ENCODE results near the gene YES1. TPM values are rescaled to one million over a fixed set of nuclear protein-coding genes. Genes with fewer than 3 reads are reported as not detected.
"Not testable (repeated sequence)": the region's sequence is repeated elsewhere in the genome, so short reads cannot be mapped to it uniquely, and the experiment has no call there.

YES1 gene
- total RNA-seq, 1 experiment from 2014 or later, result 81.9 TPM

DNA sequence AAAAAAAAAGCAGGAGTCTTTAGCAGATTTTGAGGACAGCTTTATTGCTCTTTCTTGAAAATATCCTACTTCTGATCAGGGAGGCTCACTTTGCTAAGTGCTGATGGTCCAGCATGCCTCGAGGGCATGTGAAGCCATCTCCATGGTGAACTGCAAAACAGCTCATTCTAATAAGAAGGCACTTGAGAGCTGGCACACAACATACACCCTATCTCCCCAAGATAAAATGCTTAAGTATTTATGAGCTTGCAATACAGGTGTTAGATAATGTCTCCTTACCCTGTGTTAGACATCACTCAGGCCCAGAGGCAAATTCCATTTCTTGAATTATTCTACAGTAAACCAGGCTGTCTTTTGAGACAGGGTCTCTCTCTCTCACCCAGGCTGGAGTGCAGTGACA is 102.3 kb downstream of the YES1 start:
- in situ Hi-C loops (cut with HindIII; ENCODE audit: low sequenced_read_pairs), result no loop called here
- no peak for DNase-seq (ENCODE audit: low spot score)

DNA sequence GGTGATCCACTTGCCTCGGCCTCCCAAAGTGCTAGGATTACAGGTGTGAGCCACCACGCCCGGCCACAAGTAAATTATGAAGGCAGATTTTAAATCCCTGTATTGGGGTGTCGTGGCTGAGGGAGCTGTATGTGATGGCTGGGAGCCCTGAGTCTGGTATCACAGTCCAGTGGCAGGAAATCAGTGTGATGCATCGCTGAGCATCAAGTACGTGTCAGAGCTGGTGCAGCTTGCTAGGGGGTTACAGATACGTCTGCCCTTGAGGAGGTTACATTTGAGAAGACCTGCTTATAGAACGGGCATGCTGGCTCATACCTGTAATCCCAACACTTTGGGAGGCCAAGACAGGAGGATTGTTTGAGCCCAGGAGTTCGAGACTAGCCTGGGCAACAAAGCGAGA is 103.9 kb downstream of the YES1 start:
- no peak for DNase-seq (ENCODE audit: low spot score)
- in situ Hi-C loops (cut with HindIII; ENCODE audit: low sequenced_read_pairs), result no loop called here

DNA sequence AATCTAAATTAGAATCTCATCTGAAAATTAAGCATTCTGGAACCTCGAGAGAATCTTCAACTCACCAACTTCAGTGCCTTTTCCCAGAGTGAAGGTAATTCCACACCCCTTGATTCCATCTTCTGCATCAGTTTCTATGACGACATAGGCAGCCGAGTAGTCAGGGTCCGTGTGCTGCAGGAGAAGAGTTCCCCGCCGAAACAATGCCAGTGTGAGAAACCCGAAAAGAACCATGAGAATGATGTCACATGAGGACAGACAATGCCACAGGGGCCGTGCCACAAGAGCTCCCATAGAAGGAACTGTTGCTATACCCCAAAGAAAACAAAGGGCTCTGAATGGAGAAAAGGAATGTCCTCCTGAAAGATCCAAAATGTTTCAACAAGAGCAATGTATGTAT is 105.6 kb downstream of the YES1 start:
- in situ Hi-C loops (cut with HindIII; ENCODE audit: low sequenced_read_pairs), result no loop called here
- DNase-seq (ENCODE audit: low spot score), result no peak

DNA sequence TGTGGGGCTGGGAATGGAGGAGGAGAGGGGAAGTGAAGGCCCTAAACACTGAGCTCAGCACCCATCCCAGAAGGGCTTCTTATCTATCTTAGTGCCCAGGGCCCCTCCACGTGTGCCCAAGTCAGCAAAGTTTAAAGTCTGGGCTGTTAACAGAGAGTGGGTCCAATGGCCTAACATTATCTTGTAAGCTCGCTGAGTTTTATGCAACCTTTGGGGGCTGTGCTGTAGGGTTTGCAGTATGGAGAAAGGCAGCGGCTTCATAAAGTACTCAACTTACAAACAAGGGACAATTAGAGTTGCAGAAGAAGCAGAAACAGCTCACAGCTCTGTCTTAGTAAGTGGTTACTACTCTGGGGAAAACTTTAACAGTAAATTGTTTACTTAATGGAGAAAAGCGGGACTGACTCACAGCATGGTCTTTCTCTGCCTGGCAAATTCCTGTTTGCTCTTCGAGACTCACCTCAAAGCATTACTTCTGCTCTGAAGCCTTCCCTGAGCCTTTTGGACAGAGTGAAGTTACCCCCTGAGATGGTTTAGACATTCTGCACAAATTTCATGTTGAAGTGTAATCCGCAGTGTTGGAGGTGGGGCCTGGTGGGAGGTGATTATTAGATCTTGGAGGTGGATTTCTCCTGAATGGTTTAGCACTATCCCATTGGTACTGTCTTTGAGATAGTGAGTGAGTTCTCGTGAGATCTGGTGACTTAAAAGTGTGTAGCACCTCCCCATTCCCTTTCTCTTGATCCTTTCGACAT is 108.7 kb downstream of the YES1 start:
- in situ Hi-C loops (cut with HindIII; ENCODE audit: low sequenced_read_pairs), result no loop called here
- no peak for DNase-seq (ENCODE audit: low spot score)

DNA sequence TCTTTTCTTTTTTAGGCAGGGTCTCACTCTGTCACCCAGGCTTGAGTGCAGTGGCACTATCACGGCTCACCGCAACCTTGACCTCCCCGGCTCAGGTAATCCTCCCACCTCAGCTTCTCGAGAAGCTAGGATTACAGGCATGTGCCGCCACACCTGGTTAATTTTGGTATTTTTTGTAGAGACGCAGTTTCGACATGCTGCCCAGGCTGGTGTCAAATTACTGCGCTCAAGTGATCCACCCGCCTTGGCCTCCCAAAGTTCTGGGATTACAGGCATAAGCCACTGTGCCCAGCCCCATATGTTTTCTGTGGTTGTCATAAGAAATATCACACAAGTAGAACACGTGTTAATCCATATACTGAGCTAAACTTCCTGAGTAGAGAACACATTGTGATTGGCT is 114.2 kb downstream of the YES1 start:
- in situ Hi-C loops (cut with HindIII; ENCODE audit: low sequenced_read_pairs), result no loop called here
- DNase-seq (ENCODE audit: low spot score), result no peak

DNA sequence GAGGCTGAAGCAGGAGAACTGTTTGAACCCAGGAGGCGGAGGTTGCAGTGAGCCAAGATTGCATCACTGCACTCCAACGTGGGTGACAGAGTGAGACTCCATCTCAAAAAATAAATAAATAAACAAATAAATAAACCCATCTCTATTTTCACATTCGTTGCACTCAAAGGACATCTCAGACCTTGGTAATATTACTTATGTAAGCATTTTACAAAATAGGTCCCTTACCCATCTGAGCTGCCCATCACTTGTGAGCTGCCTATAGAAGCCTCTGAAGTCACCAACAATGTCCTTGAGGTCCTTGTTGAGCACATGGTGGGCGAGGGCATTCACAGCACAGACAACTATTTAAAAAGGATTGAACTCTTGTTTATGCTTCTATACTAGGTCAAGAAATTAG is 115.0 kb downstream of the YES1 start:
- in situ Hi-C loops (cut with HindIII; ENCODE audit: low sequenced_read_pairs), result no loop called here
- DNase-seq (ENCODE audit: low spot score), result no peak

DNA sequence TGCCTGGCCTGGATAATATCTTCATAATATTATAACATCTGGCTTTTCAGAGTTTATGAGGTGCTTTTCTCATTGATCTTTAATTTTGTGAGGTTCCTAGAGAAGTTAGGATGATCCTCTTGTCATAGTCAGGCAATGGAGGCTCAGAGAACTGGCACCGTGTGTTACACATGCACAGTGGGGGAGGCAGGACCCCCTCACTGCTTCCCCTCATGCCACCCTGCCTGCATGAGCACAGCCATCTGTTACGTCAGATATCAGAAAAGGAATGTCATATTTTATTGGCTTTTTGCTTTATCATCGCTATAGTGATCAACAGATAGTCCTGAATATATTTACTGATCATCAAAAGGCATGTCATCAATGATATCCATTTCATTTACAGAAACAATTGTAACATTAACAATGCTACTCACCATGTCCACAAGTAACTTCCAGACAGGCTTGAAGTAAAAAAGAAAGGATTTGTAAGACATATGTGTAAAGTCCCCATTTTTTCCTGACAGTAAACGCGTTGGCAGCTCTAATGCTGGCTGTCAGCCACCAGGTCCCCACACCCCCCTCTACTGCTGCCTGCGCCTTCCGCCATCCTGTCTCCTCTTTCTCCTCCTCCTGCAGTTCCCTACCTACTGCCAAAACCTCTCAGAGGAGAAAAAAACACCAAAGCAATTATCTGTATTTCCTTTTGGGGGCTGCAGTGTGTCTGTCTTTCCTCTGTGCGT is 118.4 kb downstream of the YES1 start:
- in situ Hi-C loops (cut with HindIII; ENCODE audit: low sequenced_read_pairs), result no loop called here

DNA sequence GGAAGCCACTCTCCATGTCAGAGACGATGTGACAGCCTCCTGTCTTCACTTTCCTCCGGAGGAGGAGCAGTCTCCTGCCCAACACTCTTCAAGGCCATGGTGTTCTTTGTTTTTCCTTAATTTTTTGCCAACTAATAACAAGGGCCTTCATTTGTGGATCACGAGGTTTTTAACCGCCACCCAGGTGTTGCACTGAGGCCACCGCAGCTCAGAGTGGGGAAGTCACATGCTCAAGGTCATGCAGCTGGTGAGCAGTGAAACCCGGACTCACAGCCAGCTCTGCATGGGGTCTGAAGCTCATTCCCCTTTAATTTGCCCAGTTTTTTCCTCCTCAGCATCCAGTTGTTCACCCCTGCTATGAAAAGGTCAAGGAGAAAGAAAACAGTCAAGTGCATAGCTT is 119.2 kb downstream of the YES1 start:
- in situ Hi-C loops (cut with HindIII; ENCODE audit: low sequenced_read_pairs), result no loop called here
- no peak for DNase-seq (ENCODE audit: low spot score)

More for the DNA sequence above, 118.4 kb downstream of the YES1 start:
- DNase-seq (ENCODE audit: low spot score), result no peak

DNA sequence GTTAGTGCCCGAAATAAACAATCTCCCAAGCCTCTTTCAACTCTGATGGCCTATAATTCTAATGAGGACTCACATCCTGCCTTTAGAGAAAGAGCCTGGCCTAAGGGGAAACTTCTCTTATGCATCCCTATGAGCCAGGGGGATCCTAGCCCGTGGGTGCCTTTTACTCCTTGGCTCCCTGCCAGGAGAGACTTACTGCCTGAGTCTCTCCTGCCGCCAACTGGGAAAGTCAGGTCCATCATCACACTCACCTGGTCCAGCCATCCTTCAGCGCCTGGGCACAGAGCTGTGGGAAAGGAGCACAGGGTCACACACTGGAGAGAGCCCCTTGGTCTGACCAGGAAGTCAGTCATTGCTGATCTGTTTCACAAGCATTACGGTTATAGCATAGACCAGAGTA is 123.7 kb downstream of the YES1 start:
- in situ Hi-C loops (cut with HindIII; ENCODE audit: low sequenced_read_pairs), result no loop called here
- no peak for DNase-seq (ENCODE audit: low spot score)

DNA sequence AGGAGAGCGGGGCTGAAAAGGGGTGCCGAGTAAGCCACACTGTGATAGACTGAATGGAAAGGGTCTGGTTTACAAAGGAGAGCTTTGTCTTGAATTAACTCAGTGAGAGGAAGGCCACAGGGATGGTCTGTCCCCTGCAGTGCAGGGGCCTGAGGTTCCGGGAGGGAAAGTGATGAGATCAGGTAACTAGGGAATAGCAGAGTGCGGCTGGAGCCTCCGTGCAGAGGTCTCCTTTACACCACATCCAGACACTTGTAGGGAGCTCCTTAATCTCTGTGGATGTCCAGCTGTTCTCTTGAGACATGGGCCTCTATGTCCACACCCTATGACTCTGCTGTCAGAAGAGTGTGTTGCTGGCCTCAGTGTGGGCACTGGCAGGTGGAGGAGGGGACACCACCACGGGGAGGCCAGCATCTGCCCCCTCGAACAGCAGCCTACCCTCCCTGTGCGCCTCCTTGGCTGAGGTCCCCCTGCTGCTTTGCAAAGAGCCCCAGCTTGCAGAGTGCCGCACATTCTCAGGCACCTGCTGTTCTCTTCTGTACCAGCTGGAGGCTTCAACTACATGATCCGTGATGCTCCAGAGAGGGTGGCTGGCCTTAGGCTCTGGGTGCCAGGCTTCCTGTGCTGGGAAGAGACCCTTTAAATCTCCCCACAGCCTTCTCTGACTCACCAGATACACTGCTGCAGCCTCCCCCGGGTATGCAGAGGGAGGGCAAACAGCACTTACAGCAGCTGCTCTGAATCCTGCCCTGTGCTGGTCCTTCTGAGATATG is 125.5 kb downstream of the YES1 start:
- in situ Hi-C loops (cut with HindIII; ENCODE audit: low sequenced_read_pairs), result no loop called here
- DNase-seq (ENCODE audit: low spot score), result no peak

DNA sequence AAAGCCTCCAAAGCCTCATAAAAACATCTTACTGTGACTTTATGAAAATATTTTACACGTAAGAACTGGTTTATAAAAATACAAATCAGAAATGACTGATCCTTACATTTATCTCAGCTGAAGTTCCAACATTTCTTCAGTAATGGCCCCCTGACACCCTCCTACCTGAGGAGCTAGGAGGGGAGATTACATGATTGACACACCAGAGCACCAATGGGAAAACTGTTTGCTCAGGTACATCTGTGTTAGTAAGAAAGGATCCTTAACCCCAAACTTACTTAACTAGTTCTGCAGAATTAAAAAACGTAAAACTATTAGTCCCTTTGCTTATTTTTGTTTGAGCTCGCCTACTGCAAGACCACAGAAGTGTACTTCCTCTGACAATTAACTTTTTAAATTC is 126.6 kb downstream of the YES1 start:
- in situ Hi-C loops (cut with HindIII; ENCODE audit: low sequenced_read_pairs), result no loop called here
- DNase-seq (ENCODE audit: low spot score), result no peak

DNA sequence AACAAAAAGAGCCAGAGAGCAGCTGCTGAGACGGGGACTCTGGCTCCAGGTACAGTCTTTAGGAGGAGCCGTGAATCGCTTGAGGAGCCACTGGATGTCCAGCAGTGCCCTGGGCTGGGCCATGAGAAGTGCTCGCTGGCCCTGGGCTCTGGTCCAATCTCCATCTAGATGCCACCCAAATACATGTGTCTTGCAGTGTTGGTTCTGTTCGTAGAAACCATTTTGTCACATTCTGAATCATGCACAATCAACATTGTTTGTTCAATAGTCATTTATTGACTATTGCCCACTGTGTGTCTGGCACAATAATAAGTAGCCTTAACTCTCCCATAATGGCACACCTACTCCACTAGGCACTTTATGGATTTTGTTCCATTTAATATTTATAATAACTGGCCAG is 128.5 kb downstream of the YES1 start:
- in situ Hi-C loops (cut with HindIII; ENCODE audit: low sequenced_read_pairs), result no loop called here
- no peak for DNase-seq (ENCODE audit: low spot score)

DNA sequence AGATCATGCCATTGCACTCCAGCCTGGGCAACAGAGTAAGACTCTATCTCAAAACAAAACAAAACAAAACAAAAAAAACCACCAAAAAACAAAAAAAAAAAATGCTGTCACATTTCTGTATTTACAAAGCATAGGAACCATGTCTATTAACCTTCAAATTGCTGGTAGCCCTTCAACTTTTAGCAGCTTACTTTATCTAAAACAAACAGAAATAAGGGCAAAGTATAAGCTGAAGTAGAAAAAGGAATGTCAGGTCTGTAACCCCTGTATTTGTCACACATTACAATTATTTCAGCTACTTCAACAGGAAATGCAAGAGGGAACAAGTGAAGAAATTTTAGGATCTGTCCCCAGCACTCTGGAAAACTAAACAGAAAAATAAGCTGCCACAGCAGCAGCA is 129.2 kb downstream of the YES1 start:
- no peak for DNase-seq (ENCODE audit: low spot score)
- in situ Hi-C loops (cut with HindIII; ENCODE audit: low sequenced_read_pairs), result no loop called here

DNA sequence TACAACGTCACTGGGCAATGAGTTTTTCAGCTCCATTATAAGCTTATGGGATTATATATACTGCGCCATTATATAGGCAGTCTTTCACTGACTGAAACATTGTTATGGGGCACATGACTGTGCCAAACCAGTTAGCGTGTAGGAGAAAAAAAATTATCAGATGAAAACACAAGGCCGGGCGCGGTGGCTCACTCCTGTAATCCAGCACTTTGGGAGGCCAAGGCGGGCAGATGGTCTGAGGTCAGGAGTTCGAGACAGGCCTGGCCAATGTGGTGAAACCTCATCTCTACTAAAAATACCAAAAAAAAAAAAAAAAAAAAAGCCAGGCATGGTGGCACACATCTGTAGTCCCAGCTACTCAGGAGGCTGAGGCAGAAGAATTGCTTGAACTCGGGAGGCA is 129.6 kb downstream of the YES1 start:
- DNase-seq (ENCODE audit: low spot score); in situ Hi-C loops (cut with HindIII; ENCODE audit: low sequenced_read_pairs): not testable (repeated sequence)

DNA sequence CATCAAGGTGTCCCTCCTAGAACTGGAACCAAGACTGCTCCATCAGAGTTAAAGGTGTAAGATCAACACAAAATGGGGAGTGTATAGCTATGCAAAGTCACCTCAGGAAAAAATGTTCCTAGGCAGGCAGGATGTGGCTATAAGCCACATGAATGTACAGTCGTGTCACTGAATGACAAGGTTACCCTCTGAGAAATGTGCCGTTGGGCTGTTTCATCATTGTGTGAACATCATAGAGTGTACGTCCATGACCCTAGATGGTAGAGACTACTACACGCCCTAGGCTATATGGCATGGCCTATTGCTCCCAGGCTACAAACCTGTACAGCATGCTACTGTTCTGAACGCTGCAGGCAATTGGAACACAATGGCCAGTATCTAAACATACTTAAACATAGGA is 130.1 kb downstream of the YES1 start:
- no peak for DNase-seq (ENCODE audit: low spot score)
- in situ Hi-C loops (cut with HindIII; ENCODE audit: low sequenced_read_pairs), result no loop called here

DNA sequence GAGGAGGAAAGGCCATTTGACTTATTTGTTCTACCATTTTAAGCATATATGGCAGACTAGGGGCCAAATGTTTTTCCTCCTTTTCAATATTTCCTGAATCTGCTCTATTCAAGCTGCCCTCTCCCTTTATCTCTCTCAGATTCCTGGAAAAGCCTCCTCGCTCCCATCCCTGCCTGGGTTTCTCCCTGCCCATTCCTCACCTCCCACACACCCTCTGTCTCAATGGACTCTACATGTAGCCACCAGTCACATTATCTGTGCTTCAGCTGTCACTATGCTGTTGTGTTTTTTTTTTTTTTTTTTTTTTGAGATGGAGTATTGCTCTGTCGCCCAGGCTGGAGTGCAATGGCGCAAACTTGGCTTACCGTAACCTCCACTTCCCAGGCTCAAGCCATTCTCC is 131.7 kb downstream of the YES1 start:
- DNase-seq (ENCODE audit: low spot score), result no peak
- in situ Hi-C loops (cut with HindIII; ENCODE audit: low sequenced_read_pairs), result no loop called here

DNA sequence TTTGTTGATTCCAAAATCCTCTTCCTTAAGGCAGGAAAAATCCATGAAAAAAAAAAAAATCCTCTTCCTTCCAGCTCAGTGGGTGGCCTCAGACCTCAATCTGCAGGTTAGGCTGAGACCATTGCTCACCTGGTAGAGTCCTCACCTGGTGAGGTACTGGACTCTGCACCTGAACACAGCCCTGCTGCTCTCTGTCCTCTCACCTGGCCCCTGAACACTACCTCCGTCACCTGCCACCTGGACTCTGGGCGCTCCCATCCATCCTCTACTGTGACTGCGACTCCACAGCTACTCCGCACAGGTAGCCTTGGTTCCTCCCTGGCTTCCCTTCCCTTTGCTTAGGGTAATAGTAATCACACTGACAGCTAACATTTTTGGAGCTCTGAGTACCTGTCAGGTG is 132.5 kb downstream of the YES1 start:
- no peak for DNase-seq (ENCODE audit: low spot score)
- in situ Hi-C loops (cut with HindIII; ENCODE audit: low sequenced_read_pairs), result no loop called here

DNA sequence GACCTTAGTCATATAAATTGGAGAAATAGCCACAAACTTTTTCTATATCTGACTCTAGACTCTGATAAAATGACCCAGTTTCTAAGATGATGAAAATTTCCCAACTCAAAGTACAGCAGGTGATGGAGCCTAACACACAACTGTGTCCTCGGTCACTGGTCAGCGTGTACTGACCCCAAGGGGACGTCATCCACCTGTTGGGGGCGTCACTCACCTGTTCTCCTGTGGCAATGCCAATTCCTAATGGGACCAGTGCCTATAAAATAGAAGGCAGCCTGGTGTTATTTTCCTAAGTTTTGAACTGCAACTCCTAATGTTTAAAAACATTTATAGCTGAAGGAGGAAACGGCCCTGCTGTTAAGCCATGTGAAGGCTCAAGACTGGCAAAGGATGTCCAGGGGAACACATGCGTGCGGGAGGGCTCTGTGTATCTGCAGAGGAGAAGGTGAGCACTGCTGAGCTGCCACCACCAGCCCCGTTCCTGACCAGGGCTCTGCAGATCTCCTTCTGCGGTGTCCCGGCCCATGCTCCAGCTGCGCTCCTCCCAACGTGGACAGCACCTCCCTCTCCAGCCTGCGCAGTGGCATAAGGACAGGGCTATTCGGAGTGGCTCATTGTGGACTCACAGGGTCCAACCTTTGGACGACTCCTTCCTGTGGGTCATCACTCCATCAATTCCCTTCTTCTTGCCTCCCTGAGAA is 133.4 kb downstream of the YES1 start:
- in situ Hi-C loops (cut with HindIII; ENCODE audit: low sequenced_read_pairs), result no loop called here
- DNase-seq (ENCODE audit: low spot score), result no peak

DNA sequence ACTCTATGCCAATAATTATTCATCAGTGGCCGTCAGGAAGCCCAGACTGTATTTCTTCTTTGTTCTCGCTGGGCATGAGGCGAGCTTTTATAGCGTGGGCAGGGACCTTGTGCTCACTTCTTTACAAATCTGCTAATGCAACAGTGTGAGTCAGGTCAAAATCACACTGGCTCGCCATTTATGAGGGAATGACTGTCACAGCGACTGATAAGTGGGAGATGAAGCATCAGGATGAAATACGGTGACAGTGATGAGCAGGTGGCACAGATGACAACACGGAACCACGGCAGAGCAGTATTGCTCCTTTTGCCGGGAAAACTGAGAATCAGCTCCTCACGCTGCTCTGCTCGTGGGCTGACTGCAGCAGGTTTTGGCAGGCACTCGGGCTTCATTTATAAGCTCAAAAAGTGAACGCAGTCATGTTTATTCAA is 134.1 kb downstream of the YES1 start:
- in situ Hi-C loops (cut with HindIII; ENCODE audit: low sequenced_read_pairs), result no loop called here
- no peak for DNase-seq (ENCODE audit: low spot score)

DNA sequence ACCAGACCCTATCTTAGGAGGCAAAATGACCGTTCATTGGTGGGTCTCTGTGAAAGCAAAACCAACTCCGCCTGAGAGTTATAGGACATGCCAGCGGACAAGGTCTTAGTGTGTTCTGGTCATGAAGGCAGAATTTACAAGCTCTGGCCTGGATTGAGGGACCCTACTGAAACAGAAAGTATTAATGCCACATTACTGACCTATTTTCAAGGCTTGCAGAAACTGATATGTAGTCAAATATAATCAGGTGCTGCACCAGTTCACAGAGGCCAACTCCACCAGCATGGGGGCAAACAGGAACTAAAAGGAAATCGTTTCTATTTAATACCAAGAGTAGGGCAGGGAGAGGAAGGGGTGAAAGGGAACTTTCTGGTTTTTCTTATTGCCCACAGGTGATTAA is 134.9 kb downstream of the YES1 start:
- in situ Hi-C loops (cut with HindIII; ENCODE audit: low sequenced_read_pairs), result no loop called here

More for the DNA sequence above, 134.9 kb downstream of the YES1 start:
- DNase-seq (ENCODE audit: low spot score), result no peak
